HG03520 (cell line): Measurements from ENCODE around the gene HDAC4.
"Not testable (repeated sequence)": the region's sequence is repeated elsewhere in the genome, so short reads cannot be mapped to it uniquely, and the experiment has no call there.

ENCODE experiments used
- ATAC-seq: cut with Tn5 transposase; IDR thresholded peaks from one replicate; pipeline ENCODE4 v1.9.1; 2021; ENCODE audit warnings: mild to moderate bottlenecking, moderate library complexity; ENCODE audit not compliant: unreplicated experiment

The HDAC4 gene

DNA sequence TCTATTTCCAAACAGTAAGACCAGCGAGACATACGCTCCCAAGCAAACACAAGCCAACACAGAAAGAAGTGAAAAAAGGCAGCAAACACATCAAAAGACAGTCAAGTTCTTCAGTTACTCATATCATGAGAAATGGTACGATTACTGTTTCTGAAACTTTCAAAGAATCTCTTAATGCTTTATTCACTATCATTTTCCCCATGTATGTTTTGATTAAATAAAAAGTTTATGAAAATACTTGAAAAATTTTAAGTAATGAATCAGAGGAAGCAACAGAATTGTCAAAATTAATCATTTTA, 114.9 kb downstream of the HDAC4 start:
- no peak for ATAC-seq

DNA sequence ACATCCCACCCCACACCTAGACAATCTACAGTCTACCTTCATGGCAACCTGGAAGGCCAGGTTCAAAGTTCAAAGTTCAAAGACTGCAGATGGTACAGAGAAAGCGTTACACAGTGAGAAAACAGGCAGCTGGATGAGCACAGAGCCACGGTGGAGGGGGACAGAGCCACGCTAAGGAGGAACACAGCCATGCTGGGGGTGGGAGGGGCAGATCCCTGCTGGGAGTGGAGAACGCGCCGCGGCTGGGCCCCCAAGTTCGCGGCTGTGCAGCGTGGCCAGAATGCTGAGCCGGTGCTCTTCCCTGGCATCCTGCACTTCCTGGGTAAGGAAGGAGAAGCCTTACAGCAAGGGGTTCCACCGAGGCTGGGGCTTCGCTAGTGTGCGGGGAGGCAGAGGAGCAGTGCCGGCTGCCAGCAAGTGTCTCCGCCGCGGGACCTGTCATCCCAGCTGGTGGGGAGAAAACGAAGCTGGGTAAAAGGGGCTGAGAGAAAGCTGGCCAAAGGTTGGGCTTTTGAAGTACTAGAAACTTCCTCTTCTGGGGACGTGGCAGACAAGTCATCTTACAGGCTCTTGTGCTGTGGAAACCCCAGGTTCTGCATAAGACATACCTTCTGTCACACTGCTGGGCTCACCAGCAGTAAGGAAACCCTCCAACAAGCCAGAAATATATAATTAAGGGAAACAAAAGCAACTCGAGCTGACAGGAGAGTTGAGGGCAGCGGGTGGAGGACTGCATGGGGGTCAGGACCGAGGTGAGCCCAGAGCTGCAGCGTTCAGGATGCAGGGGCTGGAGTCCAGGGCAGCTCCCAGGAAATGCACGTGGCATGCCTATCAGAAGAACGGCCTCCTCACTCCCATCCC, 115.5 kb downstream of the HDAC4 start:
- no peak for ATAC-seq

DNA sequence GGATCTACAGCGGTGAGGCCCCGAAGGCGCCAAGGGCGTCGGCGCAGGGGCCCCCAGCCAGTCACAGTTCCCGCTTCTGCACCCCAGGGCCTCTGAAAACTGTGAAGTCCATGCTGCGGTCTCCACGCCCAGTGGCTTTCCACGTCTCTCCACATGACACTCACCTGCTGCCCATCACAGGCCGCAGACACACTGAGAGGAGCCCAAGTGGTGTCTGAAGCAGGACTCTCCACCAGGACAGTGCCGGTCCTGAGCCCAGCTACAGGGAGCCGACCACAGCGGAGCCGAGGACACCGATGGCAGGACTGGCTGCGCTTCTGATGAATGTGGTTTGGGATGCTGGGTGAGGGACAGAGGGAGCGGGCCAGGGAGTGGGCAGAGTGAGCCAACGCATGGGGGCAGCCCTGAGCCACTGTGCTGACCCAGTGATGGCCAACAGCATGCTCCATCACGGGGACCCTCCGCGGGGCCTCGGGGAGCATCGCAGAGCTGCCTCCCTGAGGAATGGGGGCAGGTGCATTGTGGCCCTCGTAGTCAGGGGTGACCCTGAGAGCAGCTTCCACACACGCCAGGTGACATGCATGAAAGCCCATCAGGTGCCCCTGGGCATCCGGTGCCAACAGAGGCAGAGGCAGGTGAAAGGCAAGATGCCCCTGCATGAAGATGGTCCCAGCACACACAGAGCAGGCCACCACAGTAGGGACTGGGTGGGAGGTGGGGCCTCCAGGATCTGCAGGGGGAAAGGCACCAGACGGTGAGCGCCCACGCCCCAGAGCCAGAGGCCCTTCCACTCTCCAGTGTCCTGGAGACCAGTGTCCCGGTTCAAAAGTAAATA, 116.6 kb downstream of the HDAC4 start:
- no peak for ATAC-seq

DNA sequence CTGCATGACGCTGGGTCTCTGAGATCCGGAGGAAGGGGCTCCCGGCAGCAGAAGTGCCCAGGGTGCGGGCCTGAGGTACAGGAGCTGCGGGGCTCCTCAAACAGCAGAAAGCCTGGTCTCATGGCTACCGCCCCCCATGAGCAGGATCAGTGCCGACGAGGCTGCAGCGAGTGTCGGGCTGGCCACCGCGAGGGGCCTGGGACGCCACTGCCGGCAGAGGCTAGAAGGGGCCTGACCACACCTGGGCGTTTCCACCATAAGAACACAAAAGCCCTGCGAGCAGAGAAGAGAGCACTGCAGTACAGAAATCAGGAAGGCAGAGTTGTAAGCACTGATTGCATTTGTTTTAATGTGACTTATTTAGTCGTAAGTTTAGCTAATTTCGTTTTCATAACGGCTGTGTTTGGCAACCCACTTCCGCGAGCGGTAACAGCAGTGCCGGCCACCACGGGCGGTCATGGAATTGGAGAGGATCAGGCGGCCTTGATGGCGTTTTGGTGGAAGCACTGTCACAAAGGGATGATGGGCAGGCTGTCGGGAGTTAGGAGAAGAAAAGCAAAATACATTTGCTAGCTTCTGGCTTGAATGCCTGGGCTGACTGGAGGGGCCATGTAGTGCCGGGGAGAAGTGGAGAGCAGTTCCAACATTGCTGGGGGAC, 117.4 kb downstream of the HDAC4 start:
- ATAC-seq: no peak

GRCh38 chr2:239282448-239283287, 118.2 kb downstream of the HDAC4 start:
- no peak for ATAC-seq

GRCh38 chr2:239280296-239281017, 120.4 kb downstream of the HDAC4 start:
- not testable (repeated sequence) for ATAC-seq

- ATAC-seq: no peak
Measured at GRCh38 chr2:239279508-239280295, 121.1 kb downstream of the HDAC4 start.

GRCh38 chr2:239278941-239279365, 121.9 kb downstream of the HDAC4 start:
- ATAC-seq: no peak

GRCh38 chr2:239278361-239278760, 122.5 kb downstream of the HDAC4 start:
- ATAC-seq: no peak

DNA sequence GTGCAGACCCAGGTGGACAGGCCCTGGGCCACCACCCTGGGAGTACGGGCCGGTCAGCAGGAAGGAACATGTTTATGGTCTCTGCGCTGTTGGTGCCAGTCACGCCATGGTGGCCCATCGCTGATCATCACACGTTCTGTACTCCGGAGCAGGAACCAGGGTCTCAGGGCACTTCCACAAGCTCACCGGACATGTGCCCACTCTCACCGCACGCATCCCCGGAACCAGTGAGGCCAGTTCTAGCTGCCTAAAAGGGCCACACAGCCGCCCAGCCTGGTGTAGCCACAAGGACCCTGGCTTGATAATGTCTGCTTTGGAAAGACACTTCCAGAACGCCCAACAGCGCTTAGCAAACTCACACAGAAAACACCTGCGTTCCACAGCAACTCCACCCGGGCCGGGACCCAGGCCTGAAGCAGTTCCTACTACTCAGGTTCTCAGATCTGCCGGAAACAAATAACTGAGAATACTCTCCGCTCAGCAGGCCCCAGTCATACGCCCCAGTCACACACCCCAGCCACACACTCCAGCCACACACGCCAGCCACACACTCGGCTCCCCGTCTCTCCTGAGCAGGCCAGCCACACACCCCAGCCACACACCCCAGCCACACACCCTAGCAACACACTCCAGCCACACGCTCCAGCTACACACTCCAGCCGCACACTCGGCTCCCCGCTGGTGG, 123.3 kb downstream of the HDAC4 start:
- ATAC-seq: no peak

- no peak for ATAC-seq
Measured at GRCh38 chr2:239276851-239277250, 124.0 kb downstream of the HDAC4 start.

- ATAC-seq: no peak
Measured at GRCh38 chr2:239275847-239276831, 124.7 kb downstream of the HDAC4 start.

DNA sequence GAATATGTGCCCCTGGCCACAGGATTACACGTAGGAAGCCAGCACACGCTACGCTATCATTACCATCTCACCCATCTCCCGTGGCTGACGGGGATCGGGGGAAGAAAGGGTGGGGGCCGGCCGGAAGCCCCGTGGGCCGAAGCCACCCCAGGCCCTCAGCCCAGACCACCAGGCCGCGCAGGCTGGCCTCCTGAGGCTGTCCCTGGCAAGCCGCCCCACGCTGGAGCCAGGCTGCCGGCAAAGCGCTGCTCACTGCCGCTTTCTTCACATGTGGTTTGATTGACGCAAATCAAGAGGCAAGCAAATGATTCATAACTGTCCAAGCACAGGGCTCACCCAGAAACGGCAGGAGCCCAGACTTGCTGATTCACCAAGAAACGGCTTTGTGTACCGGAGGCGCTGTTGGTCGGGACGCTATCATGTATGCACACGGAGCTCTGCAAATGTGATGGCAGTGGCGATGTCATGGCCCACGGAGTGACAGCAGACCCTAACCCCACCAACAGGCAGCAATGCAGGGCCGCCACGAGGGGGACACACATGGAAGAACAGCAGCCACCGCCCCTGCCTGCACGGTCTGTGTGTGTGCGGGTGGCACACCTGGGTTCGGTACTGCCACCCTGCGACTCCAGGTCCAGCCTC, 125.7 kb downstream of the HDAC4 start:
- ATAC-seq: peak; percentile 63

- ATAC-seq: no peak
Measured at GRCh38 chr2:239274391-239275043, 126.3 kb downstream of the HDAC4 start.

DNA sequence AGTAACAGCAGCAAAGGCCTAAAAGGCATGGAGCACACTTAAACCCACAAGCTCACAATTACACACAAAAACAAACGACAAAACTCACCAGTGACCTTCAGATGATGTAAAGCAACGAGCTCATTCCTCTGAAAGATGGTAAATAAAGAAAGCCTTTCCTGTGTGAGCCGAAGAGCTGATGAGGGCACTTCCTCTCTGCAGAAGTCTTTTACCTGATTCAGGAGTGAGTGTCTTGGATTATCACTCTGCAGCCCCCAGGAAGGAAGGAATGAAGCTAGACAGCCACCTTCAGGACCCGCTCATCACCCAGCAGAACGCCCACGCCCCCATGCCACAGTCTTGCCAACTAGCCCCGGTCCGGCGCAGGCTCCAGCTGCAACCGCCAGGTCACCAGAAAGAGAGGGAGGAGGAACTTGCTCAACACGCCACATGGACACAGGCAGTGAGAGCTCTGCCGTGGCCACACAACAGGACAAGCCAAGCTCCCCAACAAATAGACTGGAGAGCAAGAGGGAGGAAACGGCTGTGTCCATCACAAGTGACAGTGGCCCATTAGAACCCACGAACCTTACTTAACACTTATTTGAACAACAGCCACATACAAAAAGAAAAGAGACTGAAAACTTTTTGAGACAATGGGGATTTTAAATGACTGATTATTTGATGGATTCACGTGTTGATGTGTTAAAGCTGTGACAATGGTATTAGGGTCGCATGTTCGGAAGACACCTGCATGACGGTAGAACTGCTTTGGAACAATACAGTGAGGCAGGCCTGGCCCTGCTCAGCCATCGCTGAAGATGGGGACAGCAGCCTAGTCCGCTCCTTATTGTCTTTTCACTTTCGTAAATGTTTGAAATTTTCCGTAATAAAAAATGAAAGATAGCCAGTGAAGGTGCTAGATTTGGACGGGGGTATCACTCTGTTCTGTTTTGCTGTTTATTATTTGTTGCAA, 127.3 kb downstream of the HDAC4 start:
- ATAC-seq: no peak
